HepG2 (cell line): ENCODE results near the gene EPS8.

Experiments
- CTCF ChIP-seq: sonication (generic); formaldehyde crosslinking; IDR thresholded peaks from 2 replicates; pipeline ENCODE4 v1.5.0; 2020; ENCODE audit warnings: mild to moderate bottlenecking, missing genetic modification reagents, moderate library complexity
- ZNF232 ChIP-seq: sonication (generic); formaldehyde crosslinking; IDR thresholded peaks from 2 replicates; pipeline ENCODE4 v1.4.0; 2020; ENCODE audit warnings: missing genetic modification reagents, borderline replicate concordance

DNA sequence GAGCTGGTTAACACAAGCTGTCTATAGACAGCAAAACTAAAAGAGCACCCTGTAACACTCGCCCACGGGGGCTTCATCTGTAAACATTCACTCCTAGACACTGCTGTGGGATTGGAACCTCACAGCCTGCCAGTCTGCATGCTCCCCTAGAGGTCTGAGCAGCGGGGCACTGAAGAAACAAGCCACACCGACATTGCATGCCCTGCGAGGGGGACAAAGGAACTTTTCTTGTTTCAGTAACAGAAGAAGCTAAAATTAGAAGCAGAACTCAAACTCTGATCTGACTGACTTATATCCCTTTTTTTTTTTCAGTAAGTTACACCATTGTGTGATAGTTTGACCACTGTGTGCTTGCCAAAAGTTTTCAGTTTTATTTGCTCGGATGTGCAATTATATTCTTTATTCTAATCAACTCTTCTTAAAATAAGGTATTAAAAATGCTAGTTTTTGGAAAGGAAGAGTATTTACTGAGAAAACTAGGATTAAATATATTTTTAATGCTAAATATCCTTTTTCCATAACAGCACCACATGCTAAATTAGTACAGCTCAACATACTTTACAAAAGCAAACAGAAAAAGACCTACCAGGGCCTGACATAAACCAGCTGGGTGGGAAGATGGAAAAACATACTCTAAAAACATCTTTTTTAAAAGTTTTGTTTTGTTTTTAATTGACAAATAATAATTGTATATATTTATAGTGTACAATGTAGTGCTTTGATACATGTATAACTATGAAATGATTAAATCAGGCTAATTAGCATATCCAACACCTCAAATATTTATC is 100.2 kb downstream of the EPS8 start:
- no peak for TF ChIP-seq ZNF232 (CRISPR knock-in tag)
- TF ChIP-seq CTCF (CRISPR knock-in tag) = no peak
